Stimulated activated CD4-positive, alpha-beta T cell treated with anti-CD3 and anti-CD28 coated beads, Interleukin-1b, Interleukin-23, amount 100 ng/mL, for 1 hour (primary cell): ENCODE results near the gene MLEC.
"Not testable (repeated sequence)": the region's sequence is repeated elsewhere in the genome, so short reads cannot be mapped to it uniquely, and the experiment has no call there.

Experiments
- DNase-seq, 2 donors: peaks; one replicate each; pipeline ENCODE4 v3.0.0-alpha.2; 2020; ENCODE audit warnings: low read depth in 2 of 2

MLEC gene

DNA sequence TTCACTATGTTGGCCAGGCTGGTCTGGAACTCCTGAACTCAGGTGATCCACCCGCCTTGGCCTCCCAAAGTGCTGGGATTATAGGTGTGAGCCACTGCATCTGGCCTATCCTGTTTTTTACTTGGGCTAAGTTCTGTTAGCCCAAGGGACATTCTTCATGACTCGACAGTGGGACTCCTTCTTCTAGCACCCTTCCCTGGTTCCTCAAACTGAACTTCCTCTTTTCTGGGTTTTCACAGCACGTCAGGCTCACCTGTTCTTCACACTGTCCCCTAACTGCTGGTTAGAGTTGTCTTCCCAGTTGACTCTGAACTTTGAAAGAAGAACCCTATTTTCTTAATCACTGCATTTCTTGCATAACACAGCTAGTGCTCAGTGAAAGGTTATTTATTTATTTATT, 24.1 kb upstream of the MLEC start:
- no peak for DNase-seq

DNA sequence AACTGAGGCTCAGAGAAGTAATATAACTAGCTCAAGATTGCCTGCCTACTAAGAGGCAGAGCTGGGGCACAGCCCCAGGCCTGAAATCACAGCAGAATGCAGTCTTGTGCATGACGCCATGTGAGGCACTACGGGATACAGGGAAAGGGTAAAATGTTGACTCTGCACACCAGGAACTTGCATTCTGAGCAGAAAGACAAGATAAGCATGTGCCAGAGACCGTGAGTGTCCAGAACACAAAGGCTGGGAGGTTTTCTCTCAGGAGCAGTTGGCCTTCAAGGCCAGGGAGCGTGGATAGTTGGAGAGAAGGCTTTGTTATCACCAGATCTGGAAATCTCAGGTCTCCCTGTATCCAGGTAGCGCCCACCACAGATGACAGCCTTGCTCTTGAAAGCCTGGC, 23.2 kb upstream of the MLEC start:
- DNase-seq, result no peak

DNA sequence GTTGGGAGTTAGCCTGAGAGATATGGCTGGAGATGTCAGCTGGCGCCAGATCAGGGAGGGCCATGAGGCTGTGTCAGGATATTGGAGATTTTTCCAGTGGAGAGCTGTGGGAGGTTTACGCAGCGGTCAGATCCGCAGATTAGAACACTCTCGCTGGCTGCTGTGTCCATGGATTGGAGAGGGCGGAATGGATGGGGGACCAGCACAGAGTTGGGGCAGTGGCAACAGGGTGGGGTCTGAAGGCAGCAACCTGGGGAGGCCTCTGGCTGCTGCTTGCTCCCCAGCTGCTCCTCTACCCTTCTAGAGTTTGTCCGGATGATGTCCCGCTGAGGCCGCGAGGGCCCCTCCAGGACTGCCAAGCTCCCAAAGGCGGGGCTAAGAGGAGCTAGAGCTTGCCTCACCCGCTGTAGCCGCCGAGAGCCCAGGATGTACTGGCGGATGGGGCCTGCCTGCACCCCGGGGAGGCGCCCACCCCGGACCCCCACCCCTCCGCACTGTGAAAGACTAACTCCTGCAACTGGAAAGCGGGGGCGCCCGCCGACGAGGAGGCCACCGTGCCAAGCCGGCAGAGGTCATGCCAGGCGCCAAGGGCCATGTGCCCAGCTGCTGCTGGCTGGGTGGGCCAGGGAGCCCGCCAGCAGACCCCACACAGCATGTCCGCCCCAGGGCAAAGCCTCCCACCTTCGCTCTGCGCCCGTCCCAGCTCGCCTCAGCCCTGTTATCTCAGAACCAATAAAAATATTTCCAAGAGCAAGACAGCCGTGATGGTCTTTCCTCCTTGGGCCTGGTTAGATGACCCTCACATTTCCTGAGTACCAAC, 20.2 kb upstream of the MLEC start:
- DNase-seq, result no peak

DNA sequence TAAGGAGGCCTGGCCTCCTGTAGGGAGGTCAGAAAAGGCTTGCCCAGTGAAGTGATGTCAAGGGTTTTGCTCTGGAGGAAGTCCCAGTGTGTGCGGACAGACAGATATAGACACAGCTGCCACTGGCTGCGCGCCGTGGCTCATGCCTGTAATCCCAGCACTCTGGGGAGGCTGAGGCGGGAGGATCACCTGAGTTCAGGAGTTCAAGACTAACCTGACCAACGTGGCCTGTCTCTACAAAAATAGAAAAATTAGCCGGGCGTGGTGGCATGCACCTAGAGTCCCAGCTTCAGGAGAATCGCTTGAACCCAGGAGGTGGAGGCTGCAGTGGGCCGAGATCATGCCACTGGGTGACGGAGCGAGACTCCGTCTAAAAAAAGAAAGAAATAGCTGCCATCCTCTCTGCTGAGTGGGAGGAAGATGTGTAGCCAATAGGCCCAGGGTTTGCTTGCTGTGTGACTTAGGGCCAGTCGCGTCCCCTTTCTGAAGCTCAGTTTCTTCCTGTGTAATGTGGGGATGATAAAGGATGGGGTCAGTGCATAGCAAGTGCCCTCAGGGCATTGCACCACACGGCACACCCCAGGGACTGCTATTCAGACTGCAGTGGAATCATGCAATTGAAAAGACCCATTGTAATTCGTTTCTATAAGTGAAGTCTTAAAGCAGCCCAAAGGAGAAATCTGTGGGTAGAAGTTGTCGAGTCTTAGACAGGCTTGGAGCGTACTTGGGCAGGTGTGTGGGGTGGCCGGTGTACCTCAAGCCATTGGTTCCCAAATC, 18.7 kb upstream of the MLEC start:
- DNase-seq, result no peak

DNA sequence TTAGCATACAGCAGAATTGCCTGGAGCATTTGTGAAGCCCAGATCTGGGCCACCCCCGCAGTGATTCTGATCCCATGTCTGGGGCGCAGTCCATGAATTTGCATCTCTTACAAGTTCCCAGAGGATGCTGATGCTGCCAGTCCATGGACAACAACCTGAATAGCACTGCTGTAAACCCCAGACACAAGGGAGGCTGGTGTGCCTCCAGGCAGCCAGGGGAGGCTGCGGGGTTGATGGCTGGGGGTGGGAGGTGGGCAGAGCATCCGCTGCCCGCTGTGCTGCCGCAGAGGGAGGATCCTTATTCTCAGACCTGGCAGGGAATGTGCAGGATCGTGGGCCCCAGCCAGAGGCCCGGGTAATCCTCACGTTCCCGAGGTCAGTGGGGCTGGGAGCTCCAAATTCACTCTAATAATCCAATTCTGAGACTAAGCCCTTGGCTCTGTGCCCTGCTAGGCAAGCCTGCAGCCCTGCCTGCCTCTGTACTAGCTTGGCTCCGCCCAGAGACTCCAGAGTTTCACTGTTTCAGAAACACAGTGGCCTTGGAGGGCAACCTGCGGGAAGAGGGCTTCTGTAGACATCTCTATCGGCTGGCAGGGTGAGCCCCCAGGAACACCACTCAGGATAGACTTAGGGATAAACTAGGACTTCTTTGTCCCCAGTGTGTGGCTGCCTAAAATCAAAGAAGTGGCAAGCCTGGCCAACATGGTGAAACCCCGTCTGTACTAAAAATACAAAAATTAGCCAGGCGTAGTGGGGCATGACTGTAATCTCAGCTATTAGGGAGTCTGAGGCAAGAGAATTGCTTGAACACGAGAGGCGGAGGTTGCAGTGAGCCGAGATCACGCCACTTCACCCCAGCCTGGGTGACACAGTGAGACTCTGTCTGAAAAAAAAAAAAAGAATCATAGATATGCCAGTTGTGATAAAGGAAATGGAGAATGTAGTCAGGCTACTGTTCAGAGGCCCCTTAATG, 17.8 kb upstream of the MLEC start:
- no peak for DNase-seq

DNA sequence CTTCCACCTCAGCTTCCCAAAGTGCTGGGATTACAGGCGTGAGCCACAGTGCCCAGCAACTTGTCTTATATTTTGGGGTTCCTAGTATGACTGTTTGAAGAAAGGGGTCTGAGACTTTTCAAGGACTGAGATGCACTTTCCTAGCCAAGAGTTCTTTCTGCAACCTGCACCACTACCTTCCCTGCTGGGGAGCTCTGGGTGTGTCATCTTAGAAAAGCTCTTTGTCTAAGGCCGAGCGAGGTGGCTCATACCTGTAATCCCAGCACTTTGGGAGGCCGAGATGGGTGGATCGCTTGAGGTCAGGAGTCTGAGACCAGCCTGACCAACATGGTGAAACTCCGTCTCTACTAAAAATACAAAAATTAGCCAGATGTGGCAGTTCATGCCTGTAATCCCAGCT, 16.7 kb upstream of the MLEC start:
- DNase-seq, result not testable (repeated sequence)

DNA sequence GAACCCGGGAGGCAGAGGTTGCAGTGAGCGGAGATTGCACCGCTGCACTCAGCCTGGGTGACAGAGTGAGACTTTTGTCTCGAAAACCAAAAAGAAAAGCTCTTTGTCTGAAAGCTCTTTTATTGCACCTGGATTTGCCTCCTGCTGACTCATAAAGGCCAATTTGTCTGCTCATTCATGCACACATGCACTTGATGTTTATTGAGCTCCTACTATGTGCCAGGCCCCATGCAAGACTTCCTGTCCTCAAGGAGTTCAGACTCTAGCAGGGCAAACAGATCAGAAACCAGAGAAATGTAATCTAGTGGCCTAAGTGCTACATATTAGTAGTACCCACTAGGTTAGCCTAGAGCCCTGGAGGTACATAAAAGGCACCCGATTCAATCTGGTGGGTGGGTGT, 16.3 kb upstream of the MLEC start:
- no peak for DNase-seq

DNA sequence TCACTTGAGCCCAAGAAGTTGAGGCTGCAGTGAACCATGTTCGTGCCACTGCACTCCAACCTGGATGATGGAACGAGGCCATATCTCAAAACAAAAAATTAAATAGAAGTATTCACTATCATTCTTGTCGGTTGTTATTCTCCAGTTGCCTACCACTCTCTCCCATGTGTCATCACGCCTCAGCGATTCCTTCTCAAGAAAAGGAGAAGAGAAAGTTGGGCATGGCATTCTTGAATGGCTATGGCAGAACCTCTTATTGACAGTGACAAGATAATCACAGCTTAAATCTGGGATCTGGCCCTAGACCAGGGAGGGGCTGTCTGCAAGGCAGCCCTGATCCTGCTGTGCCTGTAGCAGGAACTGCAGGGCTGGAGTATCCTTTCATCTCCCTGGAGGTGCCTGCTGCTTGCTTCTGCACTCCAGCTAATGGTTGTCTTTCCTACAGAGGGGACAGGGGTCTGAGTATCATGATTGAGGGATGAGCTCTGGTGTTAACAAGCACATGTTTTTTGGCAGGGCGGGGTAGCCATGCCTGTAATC, 12.8 kb upstream of the MLEC start:
- no peak for DNase-seq

DNA sequence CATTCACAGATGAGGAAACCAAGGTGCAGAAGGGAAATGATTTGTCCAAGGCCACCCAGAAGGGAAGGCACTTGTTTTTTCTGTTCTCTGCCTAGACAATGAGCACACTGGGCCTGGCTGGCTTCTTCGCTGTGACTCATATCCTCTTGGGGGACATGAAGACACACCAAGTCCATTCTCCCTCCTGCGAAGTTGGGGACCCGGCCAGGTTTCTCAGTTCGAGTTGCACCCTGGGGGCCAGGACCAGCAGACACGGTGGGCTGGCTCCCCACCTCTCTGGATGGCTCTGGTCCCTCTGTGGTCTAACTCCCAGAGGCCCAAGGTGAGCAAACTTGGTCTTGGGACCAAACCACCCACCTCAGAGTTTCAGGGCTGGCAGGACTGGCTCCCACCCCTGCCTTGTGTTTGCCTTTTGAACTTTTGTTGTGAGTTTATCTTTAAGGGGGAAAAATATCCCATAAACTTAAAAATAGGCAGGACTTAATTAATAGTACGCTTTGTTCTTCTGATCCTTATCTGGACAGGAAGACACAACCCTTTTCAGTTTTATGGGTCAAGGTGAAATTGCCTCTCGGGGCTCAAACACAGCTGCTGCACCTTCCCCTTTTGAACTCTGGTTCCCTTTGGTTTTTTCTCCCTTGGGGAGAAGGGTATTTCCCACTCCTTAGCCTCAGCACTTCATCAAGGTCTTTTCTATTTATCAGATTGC, 9.0 kb upstream of the MLEC start:
- no peak for DNase-seq

DNA sequence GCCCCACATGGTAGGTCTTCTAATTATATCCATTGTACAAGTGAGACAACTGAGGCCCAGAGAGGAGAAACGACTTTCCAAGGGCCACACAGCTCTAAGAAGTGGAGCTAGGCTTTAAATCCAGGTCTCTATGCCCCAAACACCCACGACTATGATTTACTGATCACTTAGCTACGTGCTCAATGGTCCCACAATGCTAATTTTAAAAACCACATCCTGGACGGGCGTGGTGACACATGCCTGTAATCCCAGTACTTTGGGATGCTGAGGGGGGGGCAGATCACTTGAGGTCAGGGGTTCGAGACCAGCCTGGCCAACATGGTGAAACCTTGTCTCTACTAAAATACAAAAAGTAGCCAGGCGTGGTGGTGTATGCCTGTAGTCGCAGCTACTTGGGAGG, 8.4 kb upstream of the MLEC start:
- no peak for DNase-seq

DNA sequence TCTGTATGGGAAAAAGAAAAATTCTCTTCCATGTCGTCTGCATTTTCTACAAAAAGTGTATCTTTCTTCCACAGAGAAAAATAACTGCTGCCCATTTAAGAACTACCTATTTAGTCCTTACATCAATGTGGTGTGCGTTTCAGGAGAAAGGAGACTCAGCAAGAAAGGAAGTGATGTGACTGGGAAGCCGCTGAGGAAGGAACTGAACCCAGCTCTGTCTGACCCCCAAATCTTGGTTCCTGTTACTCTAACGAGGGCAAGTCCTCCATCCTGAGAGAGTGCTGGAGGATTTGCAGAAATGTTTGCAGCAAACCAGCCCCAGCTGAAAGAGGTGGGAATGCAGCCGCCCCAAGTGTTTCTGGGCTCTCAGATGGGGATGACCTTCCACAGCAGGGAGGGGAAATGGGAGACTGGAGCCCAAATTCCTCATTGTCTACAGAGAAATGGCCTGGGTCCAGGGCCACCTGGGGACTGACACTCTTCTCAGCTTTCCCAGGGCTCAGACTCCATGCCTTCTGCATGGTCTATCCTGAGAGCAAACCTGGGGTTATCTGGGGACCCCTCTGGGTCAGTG, 6.7 kb upstream of the MLEC start:
- no peak for DNase-seq

DNA sequence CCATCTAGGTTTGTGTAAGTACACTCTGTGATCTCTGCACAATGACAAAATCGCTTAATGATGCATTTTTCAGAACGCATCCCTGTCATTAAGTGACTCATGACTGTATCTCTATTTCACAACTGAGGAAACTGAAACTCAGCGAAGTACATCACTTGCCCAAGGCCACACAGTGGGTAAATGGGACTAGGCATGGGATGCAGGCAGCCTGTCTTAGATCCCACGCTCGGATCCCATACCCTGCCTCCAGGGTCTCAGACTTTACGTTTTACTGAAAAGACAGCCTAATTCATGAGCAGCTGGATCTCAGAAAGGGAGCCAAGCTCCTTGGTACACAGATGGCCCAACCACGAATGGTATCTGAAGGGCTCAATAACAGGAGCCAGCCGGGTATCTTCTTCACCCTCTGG, 2.4 kb upstream of the MLEC start:
- no peak for DNase-seq

DNA sequence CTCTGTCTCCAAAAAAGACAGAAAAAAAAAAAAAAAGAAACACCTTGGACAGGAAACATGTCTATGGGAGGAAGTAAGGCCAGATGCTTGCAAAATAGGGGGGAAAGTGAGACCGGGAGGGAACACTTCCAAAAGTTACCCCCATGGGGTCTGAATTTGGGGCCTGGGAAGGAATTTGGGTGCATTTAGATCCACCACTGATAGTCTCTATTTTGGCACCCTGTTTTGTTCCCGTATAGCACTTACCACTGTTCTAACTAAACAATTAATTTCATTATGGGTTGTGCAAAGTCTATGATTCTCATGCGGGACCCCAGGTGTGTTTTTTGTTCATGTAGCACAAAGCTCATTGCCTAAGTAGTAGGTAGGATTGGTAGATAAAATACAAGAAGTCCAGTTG, 1.4 kb upstream of the MLEC start:
- DNase-seq, result no peak

DNA sequence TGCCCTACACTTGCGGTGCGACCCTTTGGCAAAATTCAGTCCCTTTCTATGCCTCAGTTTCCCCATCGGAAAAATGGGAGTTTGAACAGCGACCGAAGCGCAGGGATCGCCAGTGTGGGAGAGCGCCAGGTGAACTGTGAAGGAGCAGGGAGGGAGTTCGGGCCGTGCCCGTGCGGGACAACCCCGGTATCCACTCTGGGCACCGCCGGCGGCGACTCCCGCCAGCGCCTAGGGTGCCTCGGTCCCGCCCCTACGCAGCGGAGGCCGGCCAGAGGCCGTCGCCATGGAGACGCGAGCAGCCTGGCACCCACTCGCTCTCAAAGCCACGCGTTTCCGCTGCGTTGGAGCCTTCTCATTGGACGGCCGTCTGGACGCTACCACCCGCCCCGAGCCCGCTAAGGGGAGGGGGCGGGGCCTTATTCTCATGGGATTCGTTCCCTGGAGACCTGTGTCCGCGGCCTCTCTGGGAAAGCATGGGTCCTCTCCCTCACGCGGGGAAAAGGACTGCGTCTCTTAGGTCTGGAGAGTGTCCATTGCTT, 729 bp upstream of the MLEC start:
- DNase-seq, result peak; percentile 88 to 89

DNA sequence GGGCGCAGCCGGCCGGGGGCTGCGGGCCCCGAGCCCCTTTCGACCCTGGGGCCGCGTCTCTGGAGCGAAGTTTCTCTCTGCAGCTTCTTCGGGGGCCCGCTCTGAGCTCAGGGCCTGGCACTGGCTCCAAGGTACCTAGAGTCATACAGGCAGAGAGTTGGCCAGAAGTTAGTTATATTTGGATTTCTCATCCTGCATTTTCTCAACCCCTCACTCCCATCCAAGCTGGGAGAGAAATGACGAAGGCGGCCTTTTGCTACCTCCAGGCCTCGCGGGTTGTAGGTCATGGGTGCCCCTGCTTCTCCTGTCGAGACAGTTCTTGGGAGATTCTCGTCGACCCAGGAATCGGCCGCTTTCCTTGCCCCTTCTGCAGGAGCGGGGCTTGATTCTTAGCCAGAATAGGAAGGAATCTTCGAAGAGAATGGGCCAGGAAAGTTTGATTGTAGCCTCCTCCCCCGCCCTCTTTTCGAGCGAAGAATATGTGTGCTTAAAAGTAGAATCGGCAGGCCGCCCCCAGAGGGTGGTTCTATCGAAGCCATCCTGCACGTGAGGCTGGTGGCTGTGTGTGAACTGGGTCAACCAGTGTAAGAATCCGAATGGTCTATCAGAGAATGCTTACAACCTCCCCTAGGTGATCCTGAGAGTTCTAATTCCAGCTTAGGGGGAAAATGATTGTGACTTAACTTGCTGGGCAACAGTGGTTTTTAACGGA, 785 bp downstream of the MLEC start:
- no peak for DNase-seq

DNA sequence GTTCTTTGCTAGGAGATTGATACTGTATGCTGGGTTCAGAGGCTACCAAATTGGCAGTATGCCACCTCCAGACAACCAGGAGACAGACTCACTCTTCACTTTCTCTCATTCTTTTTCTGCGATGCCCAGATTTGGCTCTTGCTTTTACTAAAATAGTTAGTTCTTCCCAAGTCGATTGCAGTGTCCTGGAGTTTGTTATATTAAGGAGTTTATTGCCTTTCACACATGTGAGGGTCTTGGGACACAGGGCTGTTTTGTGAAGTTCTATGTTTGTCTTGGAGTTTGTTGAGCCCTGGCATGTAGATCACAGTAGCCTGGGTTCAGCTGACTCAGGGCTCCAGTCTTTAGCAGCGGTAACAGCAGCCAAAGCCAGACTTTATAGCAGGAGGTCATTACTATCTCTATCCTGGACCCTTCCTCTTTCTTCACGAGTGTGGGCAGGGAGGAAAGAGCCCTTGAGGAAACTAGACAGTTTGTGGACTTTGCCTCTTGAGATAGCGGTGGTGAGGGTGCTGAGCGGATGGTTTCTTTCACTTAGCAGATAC, 1.6 kb downstream of the MLEC start:
- no peak for DNase-seq

DNA sequence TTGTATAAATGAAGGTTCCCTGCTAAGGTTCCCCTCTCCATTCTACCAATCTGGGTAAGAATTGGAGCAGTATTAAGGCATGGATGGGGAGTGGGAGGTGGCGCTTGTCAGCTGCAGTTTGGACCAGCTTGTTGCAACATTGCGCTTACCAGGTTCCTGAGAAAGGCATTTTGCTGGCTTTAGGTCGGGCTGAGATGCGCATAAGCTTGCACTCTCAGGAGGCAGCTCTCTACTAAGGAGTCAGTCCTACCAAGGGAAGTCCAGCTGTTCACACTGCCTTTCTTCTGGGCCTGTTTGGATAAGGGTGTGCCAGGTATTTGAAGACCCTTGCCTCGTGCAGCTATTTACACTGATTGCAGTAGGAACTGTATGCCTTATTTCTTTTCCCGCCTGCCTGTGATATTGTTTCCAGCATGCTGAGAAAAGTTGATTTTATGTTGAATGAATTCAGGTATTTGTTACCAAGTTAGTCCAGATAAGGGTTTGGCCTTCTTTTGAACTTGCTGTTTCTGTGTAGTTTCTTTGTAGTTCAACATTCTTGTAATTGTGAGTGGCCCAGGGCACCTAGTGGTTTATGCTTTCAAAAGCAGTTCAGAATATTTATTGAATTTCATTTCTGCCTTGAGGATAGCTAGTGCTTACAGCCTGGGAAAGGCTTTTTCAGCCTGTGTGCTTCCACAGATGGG, 2.6 kb downstream of the MLEC start:
- no peak for DNase-seq

DNA sequence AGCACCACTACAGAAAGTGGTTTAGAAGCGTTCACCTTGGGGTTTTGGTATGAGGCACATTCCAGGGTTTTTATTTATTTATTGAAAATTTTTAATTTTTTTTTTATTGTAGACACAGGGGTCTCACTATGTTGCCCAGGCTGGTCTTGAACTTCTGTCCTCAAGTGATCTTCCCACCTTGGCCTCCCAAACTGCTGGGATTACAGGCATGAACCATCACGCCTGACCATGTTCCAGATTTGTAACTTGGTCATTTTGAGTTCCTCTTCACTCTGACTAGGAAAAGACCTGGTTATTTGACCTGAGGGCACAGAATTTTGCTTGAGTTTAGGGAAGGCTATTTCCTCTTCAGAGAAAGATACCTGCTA, 3.1 kb downstream of the MLEC start:
- DNase-seq, result no peak

DNA sequence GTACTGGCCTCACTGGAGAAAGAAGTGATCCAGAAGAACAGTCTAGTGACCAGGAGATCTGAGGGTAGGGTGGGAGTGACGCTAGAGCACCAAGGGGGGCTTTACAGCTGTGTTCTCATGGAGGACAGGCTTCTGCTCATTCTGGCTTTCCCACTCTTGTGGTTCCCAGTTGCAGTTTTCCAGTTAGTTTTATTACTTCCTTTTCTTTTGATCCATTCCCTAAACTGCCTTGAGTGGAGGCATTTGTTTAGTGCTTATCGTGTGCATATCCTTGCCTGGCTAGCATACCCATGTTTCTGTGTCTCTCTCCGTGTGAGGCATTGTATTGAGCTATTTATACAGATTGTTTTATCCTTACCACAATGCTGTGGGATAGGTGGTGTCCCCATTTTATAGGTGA, 4.0 kb downstream of the MLEC start:
- no peak for DNase-seq
